H1 (cell line): ENCODE measurements around the gene TNPO3. TPM values are rescaled to one million over a fixed set of nuclear protein-coding genes. Genes with fewer than 3 reads are reported as not detected.

Experiments
- CHD7 ChIP-seq: fragments of 300-600 bp; sonication (generic); IDR thresholded peaks from 2 replicates; pipeline ENCODE4 v1.7.1; 2012; ENCODE audit warnings: low read length, moderate library complexity, mild to moderate bottlenecking, inconsistent platforms; ENCODE audit not compliant: insufficient replicate concordance
- KDM1A ChIP-seq: fragments of 200-600, 300-600 bp; sonication (generic); IDR thresholded peaks from 2 replicates; pipeline ENCODE4 v1.7.1; 2016; ENCODE audit warnings: mild to moderate bottlenecking, low read length, borderline replicate concordance
- NANOG ChIP-seq: IDR thresholded peaks from 2 replicates; pipeline ENCODE4 v1.6.1; 2011; ENCODE audit warnings: low read length, low read depth, mild to moderate bottlenecking, inconsistent platforms; ENCODE audit not compliant: insufficient read depth, poor library complexity, severe bottlenecking
- PHF8 ChIP-seq: fragments of 200-600 bp; sonication (generic); conservative IDR thresholded peaks from 2 replicates; pipeline ENCODE4 v1.7.1; 2012; ENCODE audit warnings: low read depth, mild to moderate bottlenecking, inconsistent platforms, low read length, moderate library complexity
- RAD21 ChIP-seq, 2 experiments: IDR thresholded peaks in 1 of 2; conservative IDR thresholded peaks in 1 of 2; 2 replicates each; pipeline ENCODE4 v1.6.1; 2011; ENCODE audit warnings: low read depth in 2 of 2, low read length in 2 of 2, improper control_type of control experiment in 1 of 2, inconsistent platforms in 1 of 2, mild to moderate bottlenecking in 1 of 2, moderate library complexity in 1 of 2
- TAF7 ChIP-seq: optimal IDR thresholded peaks from 2 replicates; pipeline ENCODE3; 2011; ENCODE audit warnings: low read depth, mild to moderate bottlenecking, inconsistent platforms, low read length, moderate library complexity, borderline replicate concordance
- TBP ChIP-seq: IDR thresholded peaks from 2 replicates; pipeline ENCODE4 v1.6.1; 2011; ENCODE audit warnings: low read depth, low read length, improper control_type of control experiment
- USF2 ChIP-seq: IDR thresholded peaks from 2 replicates; pipeline ENCODE4 v1.6.1; 2011; ENCODE audit warnings: low read length, improper control_type of control experiment
- polyA plus RNA-seq, 7 experiments: library from polyadenylated mRNA; depleted of rRNA in 3 of 7; stranded (reverse) in 5 of 7; unstranded in 2 of 7; fragments of >200 nt in 5 of 7; fragments of 200-250 nt in 2 of 7; gene quantifications; 1 replicate in 5 of 7; 2 replicates in 1 of 7; 4 replicates in 1 of 7; pipeline versions ENCODE4 v1.2.1 to v1.2.3, GENCODE V29; 2011 to 2013; ENCODE audit warnings: missing spikeins in 2 of 7, mixed read lengths in 2 of 7
- total RNA-seq: library from RNA; stranded (reverse); fragmentation: NEBNext Ultra II Directional; extraction: Animal tissue kit (Norgen Biotek cat#: 25700); gene quantifications from 2 replicates; pipeline ENCODE4 v1.2.1, GENCODE V29; 2021

TNPO3 gene
- total and polyA plus RNA-seq, 2 of the 8 experiments (the other 6 are each of a cell fraction or from before 2014, with no cell fraction given): 67.6 to 99.2 TPM

GRCh38 chr7:129103561-129104324 is 48.8 kb upstream of the TNPO3 start (continued):
- TF ChIP-seq CHD7 (no peak), TAF7 (no peak), USF2 (no peak), KDM1A (no peak), RAD21 (IDR thresholded peaks at IDR 0.05 in 1 of 2, conservative IDR thresholded peaks at IDR 0.05 in 1 of 2; ENCODE audit: low read depth in 2 of 2, low read length in 2 of 2) (no peak), TBP (no peak), PHF8 (no peak), NANOG (no peak)
